HT-29 (cell line): Measurements from ENCODE around the gene ERC1. TPM values are rescaled to one million over a fixed set of nuclear protein-coding genes. Genes with fewer than 3 reads are reported as not detected.
"Not testable (repeated sequence)": the region's sequence is repeated elsewhere in the genome, so short reads cannot be mapped to it uniquely, and the experiment has no call there.

Experiments
- DNase-seq: peaks from one replicate; pipeline ENCODE4 v3.0.0-alpha.2; 2015; ENCODE audit warnings: low spot score
- total RNA-seq: library from RNA; depleted of rRNA; stranded (reverse); fragments of >200 nt; shearing (Covaris generic); gene quantifications from 2 replicates; pipeline ENCODE4 v1.2.3, GENCODE V29; 2014

ERC1 gene
- total RNA-seq, 1 experiment from 2014 or later, result 11.6 TPM

GRCh38 chr12:1318327-1319031, 327.5 kb downstream of the ERC1 start:
- peak; percentile 78 for DNase-seq

GRCh38 chr12:1319212-1319611, 328.2 kb downstream of the ERC1 start:
- no peak for DNase-seq

DNA sequence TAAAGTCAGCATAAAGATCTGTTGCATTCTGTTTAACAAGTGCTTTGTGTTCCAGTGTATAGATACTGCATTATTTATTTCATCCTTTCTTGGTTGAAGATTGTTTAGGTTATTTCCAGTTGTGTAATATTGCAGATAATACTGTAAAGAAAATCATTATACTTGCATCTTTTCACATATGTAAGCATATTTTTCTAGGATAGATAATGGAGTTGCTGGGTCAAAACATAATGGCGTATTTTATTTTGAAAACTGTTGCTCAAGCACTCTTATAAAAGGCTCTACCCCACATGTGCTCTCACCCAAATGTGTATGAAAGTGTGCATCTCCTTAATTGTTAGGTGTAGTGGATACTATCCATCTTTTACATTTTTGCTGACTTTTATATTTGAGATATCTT, 329.0 kb downstream of the ERC1 start:
- DNase-seq, result no peak

- no peak for DNase-seq
Observed at GRCh38 chr12:1322821-1323220, 331.8 kb downstream of the ERC1 start.

- no peak for DNase-seq
Observed at GRCh38 chr12:1324099-1324498, 333.1 kb downstream of the ERC1 start.

- DNase-seq, result no peak
Observed at GRCh38 chr12:1324910-1325309, 333.9 kb downstream of the ERC1 start.

DNA sequence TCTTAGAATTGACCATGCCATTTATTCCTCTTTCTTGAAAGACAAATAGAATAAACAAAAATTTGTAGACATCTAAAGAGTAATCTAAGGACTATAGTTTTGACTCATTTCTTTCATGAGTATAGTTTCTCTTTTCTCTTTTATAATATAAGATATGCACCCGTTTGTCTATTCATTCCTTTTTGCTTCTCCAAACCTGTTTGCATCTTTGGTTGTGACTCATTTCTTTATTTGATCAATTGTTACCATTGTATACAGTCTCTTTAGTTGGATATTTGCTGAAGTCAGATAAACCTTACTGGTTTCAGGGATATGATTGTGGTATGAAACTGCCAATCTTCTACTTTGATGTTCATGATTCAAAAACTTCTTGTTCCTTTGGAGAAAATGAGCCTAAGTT, 334.6 kb downstream of the ERC1 start:
- no peak for DNase-seq

DNA sequence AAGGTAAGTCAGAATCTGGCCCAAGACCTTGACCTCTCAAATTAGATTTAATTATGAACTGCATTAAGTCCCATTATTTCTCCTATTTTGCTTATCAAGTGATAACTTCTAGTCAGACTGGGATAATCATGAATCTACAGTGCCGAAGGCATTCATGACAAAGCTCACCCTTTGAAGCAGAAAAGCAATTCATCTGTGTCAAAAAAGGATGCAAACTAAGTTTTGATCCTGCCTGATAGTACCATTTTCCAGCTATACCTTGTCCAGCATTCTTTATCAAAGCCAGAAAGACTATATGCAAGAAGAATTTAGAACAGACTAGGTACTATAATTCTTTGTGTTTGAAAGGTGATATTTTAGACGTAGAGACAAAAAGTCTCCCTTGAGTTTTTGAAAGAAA, 335.2 kb downstream of the ERC1 start:
- no peak for DNase-seq

GRCh38 chr12:1328391-1328790, 337.4 kb downstream of the ERC1 start:
- DNase-seq, result no peak

GRCh38 chr12:1329784-1330476, 338.9 kb downstream of the ERC1 start:
- DNase-seq, result no peak

- DNase-seq, result no peak
Observed at GRCh38 chr12:1330477-1330827, 339.4 kb downstream of the ERC1 start.

DNA sequence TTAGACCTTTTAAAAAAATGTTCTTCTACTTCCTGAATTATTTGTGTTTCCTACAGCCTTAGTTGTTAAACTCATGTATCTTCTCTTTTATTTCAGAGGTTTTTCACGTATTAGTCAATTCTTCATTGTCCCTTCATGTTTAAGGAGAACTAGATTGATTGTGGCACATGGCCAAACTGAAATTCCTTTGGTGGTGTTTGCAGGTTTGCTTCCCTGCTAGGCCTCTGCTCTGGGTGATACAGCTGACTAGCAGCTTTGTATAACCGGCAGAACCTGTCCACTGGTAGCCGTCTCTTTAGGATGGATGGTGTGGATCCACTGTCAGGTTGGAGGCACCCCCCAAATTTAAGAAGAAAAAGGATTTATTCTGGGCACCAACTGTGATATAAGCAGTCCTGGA, 341.3 kb downstream of the ERC1 start:
- DNase-seq, result peak; percentile 84

- no peak for DNase-seq
Observed at GRCh38 chr12:1338483-1339177, 347.6 kb downstream of the ERC1 start.

DNA sequence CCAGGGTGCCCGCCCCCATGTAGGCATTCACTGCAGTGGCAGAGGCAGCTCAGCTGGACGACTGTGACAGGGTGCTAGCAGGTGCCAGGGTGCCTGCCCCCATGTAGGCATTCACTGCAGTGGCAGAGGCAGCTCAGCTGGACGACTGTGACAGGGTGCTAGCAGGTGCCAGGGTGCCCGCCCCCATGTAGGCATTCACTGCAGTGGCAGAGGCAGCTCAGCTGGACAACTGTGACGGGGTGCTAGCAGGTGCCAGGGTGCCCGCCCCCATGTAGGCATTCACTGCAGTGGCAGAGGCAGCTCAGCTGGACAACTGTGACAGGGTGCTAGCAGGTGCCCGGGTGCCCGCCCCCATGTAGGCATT, 348.1 kb downstream of the ERC1 start:
- not testable (repeated sequence) for DNase-seq

DNA sequence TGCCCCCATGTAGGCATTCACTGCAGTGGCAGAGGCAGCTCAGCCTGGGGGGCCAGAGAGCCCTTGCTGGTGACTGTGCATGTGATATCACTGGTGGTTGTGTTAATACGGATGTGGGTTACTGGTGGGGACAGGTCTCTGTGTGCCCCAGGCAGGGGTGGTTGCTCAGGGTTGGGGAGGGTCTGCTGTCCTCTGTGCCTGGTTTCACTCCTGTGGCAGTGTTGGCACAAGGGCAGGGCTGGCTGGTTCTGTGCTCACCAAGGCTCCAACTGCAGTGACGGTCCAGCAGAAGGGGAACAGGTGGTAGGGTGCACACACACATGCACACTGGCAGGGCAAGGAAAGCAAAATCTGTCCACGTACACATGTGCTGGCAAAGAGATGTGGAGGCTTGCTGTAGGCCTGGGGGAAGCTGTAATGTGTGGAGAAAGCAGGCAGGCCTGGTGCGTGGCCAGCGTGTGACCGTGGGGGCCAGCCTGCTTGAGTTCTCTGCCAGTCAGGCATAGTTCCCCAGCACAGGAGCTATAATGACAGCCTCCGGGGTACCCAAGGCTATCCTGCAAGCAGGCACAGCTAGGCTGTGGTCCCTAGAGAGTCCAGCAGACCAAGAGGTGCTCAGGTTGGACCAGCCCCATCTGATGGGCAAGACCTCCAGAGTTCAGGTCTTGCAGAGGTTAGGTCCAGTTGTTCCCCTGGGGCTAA, 348.7 kb downstream of the ERC1 start:
- DNase-seq, result no peak

DNA sequence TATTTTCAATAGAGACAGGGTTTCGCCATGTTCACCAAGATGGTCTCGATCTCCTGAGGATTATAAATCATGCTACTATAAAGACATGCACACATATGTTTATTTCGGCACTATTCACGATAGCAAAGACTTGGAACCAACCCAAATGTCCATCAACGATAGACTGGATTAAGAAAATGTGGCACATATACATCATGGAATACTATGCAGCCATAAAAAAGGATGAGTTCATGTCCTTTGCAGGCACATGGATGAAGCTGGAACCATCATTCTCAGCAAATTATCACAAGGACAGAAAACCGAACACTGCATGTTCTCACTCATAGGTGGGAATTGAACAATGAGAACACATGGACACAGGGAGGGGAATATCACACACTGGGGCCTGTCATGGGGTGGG, 350.2 kb downstream of the ERC1 start:
- DNase-seq, result not testable (repeated sequence)

GRCh38 chr12:1343422-1343821, 352.4 kb downstream of the ERC1 start:
- no peak for DNase-seq

GRCh38 chr12:1344245-1344644, 353.2 kb downstream of the ERC1 start:
- DNase-seq, result no peak

GRCh38 chr12:1346126-1346525, 355.1 kb downstream of the ERC1 start:
- DNase-seq, result no peak

GRCh38 chr12:1347294-1347693, 356.3 kb downstream of the ERC1 start:
- no peak for DNase-seq

- no peak for DNase-seq
Observed at GRCh38 chr12:1348606-1349005, 357.6 kb downstream of the ERC1 start.
